K562 (cell line): ENCODE measurements around the gene CLCN6. TPM values are rescaled to one million over a fixed set of nuclear protein-coding genes. Genes with fewer than 3 reads are reported as not detected.

Experiments used
- CHD4 ChIP-seq: fragments of 200-600 bp; sonication (generic); IDR thresholded peaks from 3 replicates; pipeline ENCODE4 v1.6.1; 2012; ENCODE audit warnings: low read depth, mild to moderate bottlenecking, mixed read lengths, low read length, inconsistent platforms; ENCODE audit not compliant: insufficient read depth, insufficient replicate concordance, poor library complexity, severe bottlenecking
- COPS2 ChIP-seq: fragments of 450-650 bp; conservative IDR thresholded peaks from 2 replicates; pipeline ENCODE4 v1.6.1; 2016; ENCODE audit warnings: mild to moderate bottlenecking, moderate library complexity
- MTF1 ChIP-seq: fragments of 250-450 bp; sonication (Bioruptor Pico); IDR thresholded peaks from 2 replicates; pipeline ENCODE4 v1.9.0; 2021; ENCODE audit warnings: moderate library complexity, mild to moderate bottlenecking, inconsistent platforms, borderline replicate concordance
- RAD51 ChIP-seq: fragments of 450-650 bp; IDR thresholded peaks from 2 replicates; pipeline ENCODE4 v1.7.1; 2016; ENCODE audit warnings: low read depth, mild to moderate bottlenecking, borderline replicate concordance
- STAT6 ChIP-seq: sonication (generic); formaldehyde crosslinking; IDR thresholded peaks from 2 replicates; pipeline ENCODE4 v1.8.1; 2023; ENCODE audit warnings: mild to moderate bottlenecking, missing genetic modification reagents
- ZBTB40 ChIP-seq, 2 experiments: fragments of 450-650 bp in 1 of 2; sonication (generic) in 1 of 2; formaldehyde crosslinking in 1 of 2; IDR thresholded peaks; 2 replicates each; pipeline versions ENCODE4 v1.7.1 to v1.9.0; 2016 to 2022; ENCODE audit warnings: inconsistent platforms in 1 of 2, mild to moderate bottlenecking in 1 of 2, missing genetic modification reagents in 1 of 2
- ZNF41 ChIP-seq: fragments of 250-450 bp; sonication (Bioruptor Pico); conservative IDR thresholded peaks from 2 replicates; pipeline ENCODE4 v1.4.0; 2020; ENCODE audit warnings: mild to moderate bottlenecking
- polyA plus RNA-seq, 8 experiments: library from polyadenylated mRNA; depleted of rRNA in 4 of 8; stranded (reverse) in 5 of 8; unstranded in 3 of 8; fragments of >200 nt; fragmentation: Nextera tagmentation in 2 of 8; fragmentation: Illumina TruSeq in 1 of 8; extraction: Ambion mirVana in 2 of 8; extraction: Trizol in 1 of 8; gene quantifications; 2 replicates each; pipeline versions ENCODE4 v1.2.1 to v1.2.3, GENCODE V29; 2011 to 2014; ENCODE audit warnings: inconsistent platforms in 1 of 8, missing spikeins in 1 of 8
- total RNA-seq, 7 experiments: library from RNA; depleted of rRNA in 6 of 7; stranded (reverse); fragments of >200 nt in 6 of 7; fragmentation: Illumina TruSeq in 2 of 7; extraction: Trizol in 2 of 7; gene quantifications; 2 replicates each; pipeline versions ENCODE4 v1.2.1 to v1.2.3, GENCODE V29; 2011 to 2021; ENCODE audit warnings: low replicate concordance in 1 of 7
- TF ChIP-seq, protein P1 (sequence below): fragments of 150-350 bp; IDR thresholded peaks from 2 replicates; pipeline ENCODE4 v1.6.1; 2014; ENCODE audit warnings: low read depth, mild to moderate bottlenecking, low read length, borderline replicate concordance

CLCN6 gene
- total and polyA plus RNA-seq, 9 of the 15 experiments (the other 6 are each of a cell fraction or from before 2014, with no cell fraction given) = 2.0 to 21.8 (median 13.6) TPM

DNA sequence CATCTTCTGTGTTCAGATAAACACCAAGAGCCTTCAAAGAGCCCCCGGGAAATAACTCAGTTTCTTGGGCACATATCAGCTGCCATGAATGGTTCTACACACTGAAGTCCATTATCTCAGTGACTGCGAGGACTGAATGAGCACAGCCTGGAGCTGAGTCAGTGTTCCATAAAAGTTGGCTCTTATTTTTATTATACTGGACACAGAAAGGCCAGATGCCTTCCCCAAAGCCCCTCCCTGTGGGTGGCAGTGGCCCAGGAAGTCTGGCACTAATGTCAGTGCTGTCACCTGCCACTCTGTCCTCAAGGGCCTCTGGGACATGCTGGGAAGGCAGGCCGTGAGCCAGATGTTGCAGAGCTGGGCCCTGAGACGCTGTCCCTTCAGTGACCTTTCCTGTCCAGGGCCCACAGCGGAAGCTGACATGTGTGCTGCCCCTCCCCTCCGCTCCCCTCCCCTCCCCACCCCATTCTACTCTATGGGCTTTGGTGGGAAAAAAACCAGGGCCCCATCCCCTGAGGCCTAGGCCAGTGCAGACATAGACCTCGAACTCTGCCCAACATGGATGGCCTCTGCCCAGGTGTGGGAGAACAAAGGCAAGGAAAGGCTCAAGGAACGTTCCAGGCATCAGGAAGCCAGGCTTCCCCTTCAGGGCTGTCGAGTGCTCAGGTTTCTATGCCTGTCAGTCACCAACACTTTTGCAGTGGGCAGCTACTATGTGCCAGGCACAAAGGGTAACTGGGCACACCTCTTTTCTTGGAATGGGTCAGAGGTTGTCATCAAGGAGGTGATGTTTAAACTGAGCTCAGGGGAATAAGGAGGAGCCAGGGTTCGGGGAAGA, 75.1 kb downstream of the CLCN6 start (continued):
- TF ChIP-seq ZBTB40 (IDR thresholded peaks at IDR 0.05) (peak; percentile 18; the same call in 1 of the 2 replicates), ZBTB40 (CRISPR knock-in tag; IDR thresholded peaks at IDR 0.05) (no peak), ZNF41 (CRISPR knock-in tag) (0 out of 2 replicates have a peak, but pooled peaks have one; percentile 54), MTF1 (CRISPR knock-in tag) (0 out of 2 replicates have a peak, but pooled peaks have one; percentile 5), RAD51 (no peak), COPS2 (no peak), STAT6 (CRISPR knock-in tag) (no peak), CHD4 (no peak)
- TF ChIP-seq, protein P1, sequence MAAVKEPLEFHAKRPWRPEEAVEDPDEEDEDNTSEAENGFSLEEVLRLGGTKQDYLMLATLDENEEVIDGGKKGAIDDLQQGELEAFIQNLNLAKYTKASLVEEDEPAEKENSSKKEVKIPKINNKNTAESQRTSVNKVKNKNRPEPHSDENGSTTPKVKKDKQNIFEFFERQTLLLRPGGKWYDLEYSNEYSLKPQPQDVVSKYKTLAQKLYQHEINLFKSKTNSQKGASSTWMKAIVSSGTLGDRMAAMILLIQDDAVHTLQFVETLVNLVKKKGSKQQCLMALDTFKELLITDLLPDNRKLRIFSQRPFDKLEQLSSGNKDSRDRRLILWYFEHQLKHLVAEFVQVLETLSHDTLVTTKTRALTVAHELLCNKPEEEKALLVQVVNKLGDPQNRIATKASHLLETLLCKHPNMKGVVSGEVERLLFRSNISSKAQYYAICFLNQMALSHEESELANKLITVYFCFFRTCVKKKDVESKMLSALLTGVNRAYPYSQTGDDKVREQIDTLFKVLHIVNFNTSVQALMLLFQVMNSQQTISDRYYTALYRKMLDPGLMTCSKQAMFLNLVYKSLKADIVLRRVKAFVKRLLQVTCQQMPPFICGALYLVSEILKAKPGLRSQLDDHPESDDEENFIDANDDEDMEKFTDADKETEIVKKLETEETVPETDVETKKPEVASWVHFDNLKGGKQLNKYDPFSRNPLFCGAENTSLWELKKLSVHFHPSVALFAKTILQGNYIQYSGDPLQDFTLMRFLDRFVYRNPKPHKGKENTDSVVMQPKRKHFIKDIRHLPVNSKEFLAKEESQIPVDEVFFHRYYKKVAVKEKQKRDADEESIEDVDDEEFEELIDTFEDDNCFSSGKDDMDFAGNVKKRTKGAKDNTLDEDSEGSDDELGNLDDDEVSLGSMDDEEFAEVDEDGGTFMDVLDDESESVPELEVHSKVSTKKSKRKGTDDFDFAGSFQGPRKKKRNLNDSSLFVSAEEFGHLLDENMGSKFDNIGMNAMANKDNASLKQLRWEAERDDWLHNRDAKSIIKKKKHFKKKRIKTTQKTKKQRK = no peak
